Natural killer cell (primary cell): ENCODE measurements around the gene SELENOS. TPM values are rescaled to one million over a fixed set of nuclear protein-coding genes. Genes with fewer than 3 reads are reported as not detected.

Experiments used
- ATAC-seq, 3 donors: fragments of 150-1000 bp in 2 of 3; fragments of 200-7000 bp in 1 of 3; cut with Tn5 transposase; 1 replicate in 1 of 3; 2 replicates in 2 of 3; pipeline ENCODE4 v1.10.0; 2021; ENCODE audit warnings: mild to moderate bottlenecking in 2 of 3, moderate library complexity in 2 of 3
- DNase-seq, 2 donors: peaks; one replicate each; pipeline versions ENCODE4 v3.0.0 to v3.0.0-alpha.2; 2013 to 2021; ENCODE audit warnings: mixed read lengths in 1 of 2
- H3K27ac ChIP-seq: one replicate; pipeline ENCODE4 v1.5.1; 2013; ENCODE audit warnings: mild to moderate bottlenecking, low read length
- H3K27me3 ChIP-seq: one replicate; pipeline ENCODE4 v1.6.1; 2013; ENCODE audit warnings: low read length; ENCODE audit not compliant: control insufficient read depth, insufficient read depth
- H3K36me3 ChIP-seq: one replicate; pipeline ENCODE4 v1.6.1; 2013; ENCODE audit warnings: low read length; ENCODE audit not compliant: control insufficient read depth, insufficient read depth
- H3K4me1 ChIP-seq: one replicate; pipeline ENCODE4 v1.6.1; 2013; ENCODE audit warnings: low read length; ENCODE audit not compliant: control insufficient read depth, insufficient read depth
- H3K4me3 ChIP-seq: one replicate; pipeline ENCODE4 v1.5.1; 2013; ENCODE audit warnings: low read length
- H3K9me3 ChIP-seq: one replicate; pipeline ENCODE4 v1.6.1; 2013; ENCODE audit warnings: low read length; ENCODE audit not compliant: control insufficient read depth, insufficient read depth
- H3K27ac Mint-ChIP-seq, 2 donors: one replicate each; pipeline ENCODE4 v1.8.0; 2022; ENCODE audit warnings: mild to moderate bottlenecking in 2 of 2, mixed read lengths in 2 of 2, moderate library complexity in 1 of 2
- H3K27me3 Mint-ChIP-seq, 2 donors: one replicate each; pipeline ENCODE4 v1.8.0; 2022; ENCODE audit warnings: low read depth in 2 of 2, mixed read lengths in 2 of 2
- H3K36me3 Mint-ChIP-seq: one replicate; pipeline ENCODE4 v1.8.0; 2022; ENCODE audit warnings: mixed read lengths
- H3K4me1 Mint-ChIP-seq, 2 donors: one replicate each; pipeline ENCODE4 v1.8.0; 2022; ENCODE audit warnings: mixed read lengths in 2 of 2
- H3K4me3 Mint-ChIP-seq: one replicate; pipeline ENCODE4 v1.8.0; 2022; ENCODE audit warnings: mild to moderate bottlenecking, moderate library complexity, mixed read lengths
- H3K9me3 Mint-ChIP-seq, 2 donors: one replicate each; pipeline ENCODE4 v1.8.0; 2022; ENCODE audit warnings: mixed read lengths in 2 of 2
- WGBS: methylation state at CpG from one replicate; pipeline ENCODE4 v1.1.7; 2013; ENCODE audit warnings: missing lambda C conversion rate; ENCODE audit not compliant: insufficient coverage; 5-methylcytosine and 5-hydroxymethylcytosine counted together
- intact Hi-C: fragments of 100-400 bp; cut with micrococcal nuclease; formaldehyde crosslinking; loops from one replicate; pipeline ENCODE4 v1.14.2; 2022
- total RNA-seq, 4 donors: library from RNA; stranded (reverse); fragments of 120-200 nt in 1 of 4; gene quantifications; one replicate each; pipeline versions ENCODE4 v1.2.3 to v1.2.4, GENCODE V29; 2013 to 2022
- TF ChIP-seq, protein P1 (sequence below): fragments of 200-600 bp; IDR thresholded peaks from one replicate; pipeline ENCODE4 v1.8.0; 2022; ENCODE audit warnings: antibody characterized with exemption

Gene SELENOS
- total RNA-seq, 3 donors from 2014 or later (not counting 1 experiment from before 2014, with no cell fraction given): 33.6 to 44.2 (median 38.4) TPM

GRCh38 chr15:101316529-101316928 is 39.2 kb upstream of the SELENOS start:
- no peaks in the 10 kb centered on the region for H3K36me3 ChIP-seq
- no peaks in the 10 kb centered on the region for H3K9me3 ChIP-seq
- no peak overlapping the region for H3K4me3 ChIP-seq
- Mint-ChIP-seq H3K27ac (no peak overlapping the region), H3K4me3 (no peak overlapping the region), H3K27me3 (peaks cover 0 to 4% of the 10 kb centered on the region in 2 donors), H3K36me3 (no peaks in the 10 kb centered on the region), H3K9me3 (no peaks in the 10 kb centered on the region), H3K4me1 (peaks cover 15% of the 10 kb centered on the region in 2 donors)
- 89% methylated on average over 5 of the region's 5 CpGs for WGBS
- TF ChIP-seq, protein P1, sequence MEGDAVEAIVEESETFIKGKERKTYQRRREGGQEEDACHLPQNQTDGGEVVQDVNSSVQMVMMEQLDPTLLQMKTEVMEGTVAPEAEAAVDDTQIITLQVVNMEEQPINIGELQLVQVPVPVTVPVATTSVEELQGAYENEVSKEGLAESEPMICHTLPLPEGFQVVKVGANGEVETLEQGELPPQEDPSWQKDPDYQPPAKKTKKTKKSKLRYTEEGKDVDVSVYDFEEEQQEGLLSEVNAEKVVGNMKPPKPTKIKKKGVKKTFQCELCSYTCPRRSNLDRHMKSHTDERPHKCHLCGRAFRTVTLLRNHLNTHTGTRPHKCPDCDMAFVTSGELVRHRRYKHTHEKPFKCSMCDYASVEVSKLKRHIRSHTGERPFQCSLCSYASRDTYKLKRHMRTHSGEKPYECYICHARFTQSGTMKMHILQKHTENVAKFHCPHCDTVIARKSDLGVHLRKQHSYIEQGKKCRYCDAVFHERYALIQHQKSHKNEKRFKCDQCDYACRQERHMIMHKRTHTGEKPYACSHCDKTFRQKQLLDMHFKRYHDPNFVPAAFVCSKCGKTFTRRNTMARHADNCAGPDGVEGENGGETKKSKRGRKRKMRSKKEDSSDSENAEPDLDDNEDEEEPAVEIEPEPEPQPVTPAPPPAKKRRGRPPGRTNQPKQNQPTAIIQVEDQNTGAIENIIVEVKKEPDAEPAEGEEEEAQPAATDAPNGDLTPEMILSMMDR: no peak
- no peak for DNase-seq
- ATAC-seq: no peak
- H3K27me3 ChIP-seq: no peaks in the 10 kb centered on the region
- H3K4me1 ChIP-seq: peaks cover 24% of the 10 kb centered on the region
- no peak overlapping the region for H3K27ac ChIP-seq
- intact Hi-C loops: no loop called here

DNA sequence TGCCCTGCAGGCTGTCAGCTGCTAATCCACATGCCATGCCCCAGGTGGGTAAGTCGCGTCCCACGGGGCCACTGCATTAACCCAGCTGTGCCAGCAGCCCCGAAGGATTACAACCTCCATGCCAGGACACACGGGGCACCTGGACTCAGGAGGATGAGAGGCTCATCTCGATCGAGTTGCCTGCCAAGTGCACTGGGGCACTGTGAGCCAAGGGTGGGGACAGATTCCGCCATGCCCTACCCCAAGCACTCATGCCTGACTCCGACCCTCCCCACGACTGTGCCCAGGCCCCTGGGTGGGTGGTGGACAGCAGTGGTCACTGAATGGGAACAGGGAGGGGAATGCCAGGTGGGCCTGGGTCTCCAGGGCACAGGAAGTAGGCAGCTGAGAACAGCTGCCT is 38.5 kb upstream of the SELENOS start:
- Mint-ChIP-seq H3K9me3 (no peaks in the 10 kb centered on the region), H3K36me3 (no peaks in the 10 kb centered on the region), H3K27me3 (peaks cover 0 to 4% of the 10 kb centered on the region in 2 donors), H3K4me1 (peaks cover 7 to 9% of the 10 kb centered on the region in 2 donors), H3K27ac (no peak overlapping the region), H3K4me3 (no peak overlapping the region)
- no peaks in the 10 kb centered on the region for H3K27me3 ChIP-seq
- no peak for DNase-seq
- WGBS: 91% methylated on average over 10 of the region's 10 CpGs
- H3K27ac ChIP-seq: no peak overlapping the region
- no peaks in the 10 kb centered on the region for H3K9me3 ChIP-seq
- no peak for ATAC-seq
- H3K4me1 ChIP-seq: peaks cover 17% of the 10 kb centered on the region
- no peaks in the 10 kb centered on the region for H3K36me3 ChIP-seq
- H3K4me3 ChIP-seq: no peak overlapping the region
- TF ChIP-seq, protein P1: no peak
- intact Hi-C loops: no loop called here

DNA sequence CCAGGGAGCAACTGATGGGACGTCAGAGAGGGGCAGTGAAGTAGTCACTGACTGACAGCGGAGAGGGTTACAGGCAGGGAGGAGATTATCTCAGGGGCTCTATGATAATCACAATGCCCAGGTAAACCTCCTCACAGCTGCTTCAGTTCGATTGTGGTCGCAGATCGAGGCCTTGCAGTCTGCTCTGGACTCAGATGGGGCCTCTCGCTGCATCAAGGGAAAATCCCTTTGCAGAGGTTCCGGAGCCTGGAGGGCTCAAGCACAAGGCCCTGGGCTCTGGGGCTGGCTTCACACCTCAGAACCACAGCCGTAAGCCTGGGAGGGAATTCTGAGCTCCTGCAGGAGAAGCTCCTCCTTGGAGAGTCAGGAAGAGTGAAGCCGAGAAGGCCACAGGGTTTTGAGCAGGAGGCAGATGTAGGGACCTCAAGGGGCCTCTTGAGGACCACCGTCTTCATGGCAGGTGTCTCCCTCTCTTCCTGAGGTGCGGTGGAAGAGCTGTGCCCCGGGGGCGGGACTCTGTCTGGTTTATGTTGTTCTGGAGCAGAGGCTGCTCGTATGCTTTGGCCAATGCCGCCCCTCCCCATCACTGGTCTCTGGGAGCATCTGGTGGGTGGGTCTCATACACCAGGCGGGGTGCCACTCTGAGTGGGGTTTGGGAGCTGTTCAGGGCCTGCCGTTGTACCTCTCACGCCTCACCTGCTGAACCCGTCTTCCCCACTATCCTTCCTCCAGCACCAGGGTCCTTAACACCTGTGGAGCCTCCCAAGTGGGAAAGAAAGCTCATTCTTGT is 37.2 kb upstream of the SELENOS start:
- Histone ChIP-seq H3K27ac (no peak overlapping the region), H3K36me3 (no peaks in the 10 kb centered on the region), H3K4me1 (peaks cover 5% of the 10 kb centered on the region), H3K4me3 (no peak overlapping the region), H3K27me3 (no peaks in the 10 kb centered on the region), H3K9me3 (no peaks in the 10 kb centered on the region)
- Mint-ChIP-seq H3K4me3 (no peak overlapping the region), H3K9me3 (no peaks in the 10 kb centered on the region), H3K27ac (no peak overlapping the region), H3K27me3 (peaks cover 0 to 4% of the 10 kb centered on the region in 2 donors), H3K36me3 (no peaks in the 10 kb centered on the region), H3K4me1 (no peaks in the 10 kb centered on the region)
- intact Hi-C loops: no loop called here
- DNase-seq (no peak), ATAC-seq (no peak)
- TF ChIP-seq, protein P1: no peak
- 90% methylated on average over 19 of the region's 19 CpGs for WGBS
